ENCODE results near the gene NNAT. TPM values are rescaled to one million over a fixed set of nuclear protein-coding genes. Genes with fewer than 3 reads are reported as not detected.

NNAT gene
- total and polyA plus RNA-seq, 2 donors (not counting 3 experiments of a cell fraction or from before 2014, with no cell fraction given): 2.3 to 32.9 TPM

GRCh38 chr20:37556538-37556937, 35.5 kb downstream of the NNAT start:
- Histone ChIP-seq H3K27me3 (ENCODE audit: control insufficient read depth in 2 of 2, insufficient read depth in 2 of 2, low read length in 2 of 2) (peaks cover 9 to 13% of the 10 kb centered on the region in 2 experiments), H3K9ac (replicated peaks; ENCODE audit: extremely low read depth, insufficient read depth, low read length) (no peak overlapping the region), H3K4me1 (ENCODE audit: control insufficient read depth, extremely low read depth, insufficient read depth, low read length) (no peaks in the 10 kb centered on the region), H3K4me2 (ENCODE audit: insufficient read depth, low read length) (no peak overlapping the region), H3K36me3 (ENCODE audit: control insufficient read depth in 2 of 2, extremely low read depth in 1 of 2, insufficient read depth in 2 of 2, low read length in 2 of 2) (no peaks in the 10 kb centered on the region), H4K20me1 (replicated peaks; ENCODE audit: control insufficient read depth, extremely low read depth, insufficient read depth, low read length) (no peaks in the 10 kb centered on the region), H3K4me3 (replicated peaks in 1 of 3; ENCODE audit: insufficient read depth in 1 of 3, low read depth in 1 of 3, low read length in 3 of 3) (no peak overlapping the region), H2AFZ (ENCODE audit: low read depth, low read length) (no peak overlapping the region), H3K79me2 (ENCODE audit: control insufficient read depth, insufficient read depth, low read length) (no peaks in the 10 kb centered on the region), H3K9me3 (replicated peaks; ENCODE audit: control insufficient read depth, insufficient read depth, low read length) (no peaks in the 10 kb centered on the region), H3K27ac (ENCODE audit: insufficient read depth, low read depth, low read length) (no peak overlapping the region), H3K9me1 (replicated peaks; ENCODE audit: control insufficient read depth, extremely low read depth, insufficient read depth, low read length) (no peaks in the 10 kb centered on the region)
- dilution Hi-C loops (cut with MboI; ENCODE audit: extremely low pct_ligation_motif_present, low sequenced_read_pairs) (no loop called here), intact Hi-C loops (cut with micrococcal nuclease) (no loop called here)
- BruUV-seq (replicated peaks): no TSS peak
- FAIRE-seq: no peak
- TF ChIP-seq FOS (IDR thresholded peaks at IDR 0.05; ENCODE audit: borderline replicate concordance, insufficient read depth, low read length) (no peak), POLR2AphosphoS5 (IDR thresholded peaks at IDR 0.05; ENCODE audit: insufficient read depth, low read depth, low read length) (no peak), JUN (IDR thresholded peaks at IDR 0.05; ENCODE audit: borderline replicate concordance, insufficient read depth, insufficient read length, low read depth) (no peak), MYC (IDR thresholded peaks at IDR 0.05; ENCODE audit: low read depth, low read length) (no peak), POLR2A (IDR thresholded peaks at IDR 0.05; ENCODE audit: low read depth, low read length) (no peak)
- TF ChIP-seq, protein P1, sequence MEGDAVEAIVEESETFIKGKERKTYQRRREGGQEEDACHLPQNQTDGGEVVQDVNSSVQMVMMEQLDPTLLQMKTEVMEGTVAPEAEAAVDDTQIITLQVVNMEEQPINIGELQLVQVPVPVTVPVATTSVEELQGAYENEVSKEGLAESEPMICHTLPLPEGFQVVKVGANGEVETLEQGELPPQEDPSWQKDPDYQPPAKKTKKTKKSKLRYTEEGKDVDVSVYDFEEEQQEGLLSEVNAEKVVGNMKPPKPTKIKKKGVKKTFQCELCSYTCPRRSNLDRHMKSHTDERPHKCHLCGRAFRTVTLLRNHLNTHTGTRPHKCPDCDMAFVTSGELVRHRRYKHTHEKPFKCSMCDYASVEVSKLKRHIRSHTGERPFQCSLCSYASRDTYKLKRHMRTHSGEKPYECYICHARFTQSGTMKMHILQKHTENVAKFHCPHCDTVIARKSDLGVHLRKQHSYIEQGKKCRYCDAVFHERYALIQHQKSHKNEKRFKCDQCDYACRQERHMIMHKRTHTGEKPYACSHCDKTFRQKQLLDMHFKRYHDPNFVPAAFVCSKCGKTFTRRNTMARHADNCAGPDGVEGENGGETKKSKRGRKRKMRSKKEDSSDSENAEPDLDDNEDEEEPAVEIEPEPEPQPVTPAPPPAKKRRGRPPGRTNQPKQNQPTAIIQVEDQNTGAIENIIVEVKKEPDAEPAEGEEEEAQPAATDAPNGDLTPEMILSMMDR (IDR thresholded peaks at IDR 0.05; ENCODE audit: extremely low read depth in 1 of 2, insufficient read depth in 1 of 2, low read depth in 1 of 2, low read length in 2 of 2): no peak
- TF ChIP-seq, protein P2, sequence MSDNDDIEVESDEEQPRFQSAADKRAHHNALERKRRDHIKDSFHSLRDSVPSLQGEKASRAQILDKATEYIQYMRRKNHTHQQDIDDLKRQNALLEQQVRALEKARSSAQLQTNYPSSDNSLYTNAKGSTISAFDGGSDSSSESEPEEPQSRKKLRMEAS (IDR thresholded peaks at IDR 0.05; ENCODE audit: insufficient read depth, insufficient read length): no peak
- POLR2A ChIA-PET: no interaction called here
- DNase-seq (ENCODE audit: low read depth, low spot score): no peak
- CTCF ChIA-PET: no interaction called here

Data from endothelial cell of umbilical vein (primary cell).